Stimulated activated CD8-positive, alpha-beta memory T cell treated with anti-CD3 and anti-CD28 coated beads, Interleukin-7, amount 100 ng/mL, for 4 hours (primary cell): ENCODE measurements around the gene FGD2.

ENCODE experiments used
- DNase-seq, 2 donors: peaks; one replicate each; pipeline ENCODE4 v3.0.0-alpha.2; 2020; ENCODE audit warnings: low read depth in 2 of 2

The FGD2 gene, protein sequence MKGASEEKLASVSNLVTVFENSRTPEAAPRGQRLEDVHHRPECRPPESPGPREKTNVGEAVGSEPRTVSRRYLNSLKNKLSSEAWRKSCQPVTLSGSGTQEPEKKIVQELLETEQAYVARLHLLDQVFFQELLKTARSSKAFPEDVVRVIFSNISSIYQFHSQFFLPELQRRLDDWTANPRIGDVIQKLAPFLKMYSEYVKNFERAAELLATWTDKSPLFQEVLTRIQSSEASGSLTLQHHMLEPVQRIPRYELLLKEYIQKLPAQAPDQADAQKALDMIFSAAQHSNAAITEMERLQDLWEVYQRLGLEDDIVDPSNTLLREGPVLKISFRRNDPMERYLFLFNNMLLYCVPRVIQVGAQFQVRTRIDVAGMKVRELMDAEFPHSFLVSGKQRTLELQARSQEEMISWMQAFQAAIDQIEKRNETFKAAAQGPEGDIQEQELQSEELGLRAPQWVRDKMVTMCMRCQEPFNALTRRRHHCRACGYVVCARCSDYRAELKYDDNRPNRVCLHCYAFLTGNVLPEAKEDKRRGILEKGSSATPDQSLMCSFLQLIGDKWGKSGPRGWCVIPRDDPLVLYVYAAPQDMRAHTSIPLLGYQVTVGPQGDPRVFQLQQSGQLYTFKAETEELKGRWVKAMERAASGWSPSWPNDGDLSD

DNA sequence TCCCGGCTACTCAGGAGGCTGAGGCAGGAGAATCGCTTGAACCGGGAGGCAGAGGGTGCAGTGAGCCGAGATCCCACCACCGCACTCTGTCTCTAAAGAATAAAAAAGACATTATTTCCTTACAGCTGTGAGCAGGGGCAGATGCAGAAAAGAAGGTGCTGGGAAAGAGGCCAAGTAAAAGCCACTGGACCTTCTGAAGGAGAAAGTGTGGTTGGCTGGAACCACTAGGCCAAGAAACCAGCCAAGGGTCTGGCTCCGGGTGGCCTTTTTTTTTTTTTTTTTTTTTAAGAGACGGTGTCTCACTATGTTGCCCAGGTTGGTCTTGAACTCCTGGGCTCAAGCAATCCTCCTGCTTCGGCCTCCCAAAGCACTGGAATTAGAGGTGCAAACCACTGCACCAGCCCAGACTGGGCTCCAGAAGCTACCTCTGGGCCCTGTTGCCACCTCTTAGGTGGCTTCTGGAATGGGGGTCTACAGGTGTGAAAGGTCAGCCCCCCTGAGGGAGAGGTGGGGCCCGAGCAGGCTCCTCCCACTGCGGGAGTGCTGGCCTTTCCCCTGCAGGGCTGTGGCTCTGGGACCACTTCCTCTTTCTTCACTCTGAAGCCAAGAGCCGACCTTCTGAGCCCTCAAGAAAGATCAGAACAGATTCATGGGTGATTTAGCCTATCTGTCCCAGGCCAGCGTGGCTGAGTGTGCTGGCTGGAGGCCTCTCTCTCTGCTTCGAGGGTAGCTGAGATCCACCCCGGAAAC lies at the start of gene FGD2:
TSS of gene FGD2 (plus strand) at position 595 of the 750 bp plus-strand sequence. CDS start 163 bp downstream, outside the sequence.
- no peak for DNase-seq

DNA sequence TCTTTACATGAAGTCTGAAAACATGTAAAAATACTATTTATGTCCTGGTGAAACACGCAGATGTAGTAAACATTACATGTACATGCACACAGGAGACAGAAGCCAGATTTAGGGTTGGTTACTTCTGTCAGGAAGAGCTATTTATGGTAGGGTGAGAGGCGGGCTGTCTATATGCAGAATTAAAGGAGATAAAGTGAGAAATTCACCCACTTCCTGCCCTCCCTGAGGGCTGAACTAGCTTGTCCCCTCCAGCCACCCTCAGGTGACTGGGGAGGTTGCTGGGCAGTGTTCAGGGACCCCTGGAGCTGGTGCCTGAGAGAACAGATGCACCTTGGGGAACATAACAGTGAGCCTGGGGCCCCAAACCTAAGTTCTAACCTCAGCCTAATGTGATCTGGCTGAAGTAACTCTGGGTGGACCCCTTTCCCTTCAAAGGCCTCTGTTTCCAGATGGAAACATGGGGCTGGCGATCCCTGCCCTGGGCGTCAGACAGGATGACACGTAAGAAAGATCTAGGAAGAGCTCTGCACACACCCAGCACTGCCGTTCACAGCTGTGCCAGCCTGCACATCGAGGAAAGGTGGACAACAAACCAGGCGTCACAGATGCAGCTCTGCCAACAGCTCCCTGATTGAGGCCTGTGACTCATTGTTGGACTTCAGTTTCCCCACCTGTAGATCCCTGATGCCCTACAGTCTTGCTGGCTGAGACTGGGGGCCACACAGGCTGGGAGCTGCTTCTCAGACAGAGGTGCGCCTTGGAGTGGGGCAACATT lies 49.6 kb upstream of the FGD2 start:
- no peak for DNase-seq

DNA sequence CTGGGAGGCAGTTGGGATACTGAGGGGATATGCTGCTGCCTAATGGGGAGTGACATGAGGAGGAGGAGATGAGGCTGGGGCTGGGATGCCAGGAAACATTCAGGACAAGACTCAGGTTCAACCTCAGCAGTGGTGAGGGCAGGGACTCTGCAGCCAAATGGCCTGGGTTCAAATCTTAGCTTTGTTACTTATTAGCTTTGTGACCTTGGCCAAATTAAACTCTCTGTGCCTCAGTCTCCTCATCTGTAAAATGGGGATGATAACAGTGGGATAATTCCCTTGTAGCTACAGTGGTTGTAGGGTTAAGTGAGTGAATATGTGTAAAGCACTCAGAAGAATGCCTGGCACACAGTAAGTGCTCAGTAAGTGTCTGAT lies 49.0 kb upstream of the FGD2 start:
- no peak for DNase-seq

DNA sequence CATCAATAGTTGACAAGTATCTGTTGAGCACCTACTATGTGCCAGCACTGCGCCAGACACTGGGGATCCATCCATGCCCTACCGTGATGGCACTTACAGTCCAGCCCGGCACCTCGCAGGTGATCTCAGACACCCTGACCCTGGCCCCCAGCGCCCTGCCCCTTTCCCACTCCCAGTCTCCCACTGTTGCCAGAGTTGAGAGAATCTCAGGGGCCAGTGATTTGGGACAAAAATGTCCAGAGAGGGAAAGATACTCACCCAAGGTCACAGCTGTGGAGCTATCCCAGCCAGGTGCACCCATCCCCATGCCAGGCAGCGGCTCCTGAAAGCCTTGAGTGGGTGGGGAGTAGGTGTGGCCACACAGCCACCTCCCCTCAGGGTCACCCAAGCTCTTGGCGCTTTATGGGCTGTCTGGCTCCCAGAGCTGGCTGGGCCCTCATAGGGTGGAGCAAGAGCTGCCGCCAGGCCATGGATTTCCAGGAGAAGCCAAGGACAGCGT lies 47.6 kb upstream of the FGD2 start:
- DNase-seq, result no peak

DNA sequence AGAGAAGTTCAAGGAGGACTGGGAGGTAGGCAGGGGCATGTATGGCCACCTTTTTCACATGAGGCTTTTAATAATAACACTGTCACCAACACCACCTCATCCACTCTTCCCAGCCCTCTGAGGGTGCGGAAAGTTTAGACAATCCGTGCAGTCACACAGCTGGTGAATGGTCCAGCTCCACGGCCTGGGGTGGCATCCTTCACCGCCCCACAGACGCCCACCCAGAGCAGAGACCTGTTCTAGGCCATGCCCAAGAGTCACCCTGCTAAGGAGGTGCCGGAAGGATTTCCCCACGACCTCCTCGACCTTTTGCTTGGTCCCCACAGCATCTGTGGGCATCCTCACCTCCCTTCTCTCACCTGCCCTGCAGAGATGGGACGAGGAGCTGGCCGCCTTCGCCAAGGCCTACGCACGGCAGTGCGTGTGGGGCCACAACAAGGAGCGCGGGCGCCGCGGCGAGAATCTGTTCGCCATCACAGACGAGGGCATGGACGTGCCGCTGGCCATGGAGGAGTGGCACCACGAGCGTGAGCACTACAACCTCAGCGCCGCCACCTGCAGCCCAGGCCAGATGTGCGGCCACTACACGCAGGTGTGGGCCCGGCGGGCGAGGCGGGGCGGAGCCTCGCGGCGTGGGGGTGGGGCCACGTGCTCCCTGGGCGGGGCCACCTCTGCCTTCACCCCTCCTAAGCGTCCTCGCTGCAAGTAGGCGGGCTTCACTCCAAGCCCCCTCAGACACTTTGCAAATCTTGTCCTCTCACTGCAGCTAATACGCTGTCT lies 46.5 kb upstream of the FGD2 start:
- DNase-seq, result no peak

DNA sequence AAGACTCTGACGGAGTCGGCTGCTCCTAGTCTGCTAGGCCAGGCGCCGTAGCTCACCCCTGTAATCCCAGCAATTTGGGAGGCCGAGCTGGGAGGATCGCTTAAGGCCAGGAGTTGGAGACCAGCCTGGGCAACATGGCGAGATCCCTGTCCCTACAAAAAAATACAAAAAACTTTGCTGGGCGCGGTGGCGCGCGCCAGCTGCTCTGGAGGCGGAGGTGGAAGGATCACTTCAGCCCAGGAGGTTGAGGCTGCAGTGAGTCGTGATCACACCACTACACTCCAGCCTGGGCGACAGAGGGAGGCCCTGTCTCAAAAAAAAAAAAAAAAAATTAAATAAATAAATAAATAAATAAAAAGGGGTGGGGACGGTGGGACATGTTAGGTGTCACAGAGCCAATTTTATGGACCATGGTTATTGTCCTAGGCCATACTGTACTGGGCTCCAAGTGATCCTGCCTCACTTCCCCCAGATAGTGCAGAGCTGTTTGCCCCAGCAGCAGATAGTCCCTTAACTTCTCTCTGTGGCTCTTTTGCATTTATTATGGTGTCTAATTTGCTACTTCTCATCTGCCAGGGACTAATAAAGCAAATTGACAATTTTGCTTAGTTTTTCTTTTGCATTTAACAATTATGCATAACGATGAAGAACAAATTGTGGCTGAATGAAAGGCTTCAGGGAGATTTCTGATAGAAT lies 45.8 kb upstream of the FGD2 start:
- DNase-seq, result no peak

DNA sequence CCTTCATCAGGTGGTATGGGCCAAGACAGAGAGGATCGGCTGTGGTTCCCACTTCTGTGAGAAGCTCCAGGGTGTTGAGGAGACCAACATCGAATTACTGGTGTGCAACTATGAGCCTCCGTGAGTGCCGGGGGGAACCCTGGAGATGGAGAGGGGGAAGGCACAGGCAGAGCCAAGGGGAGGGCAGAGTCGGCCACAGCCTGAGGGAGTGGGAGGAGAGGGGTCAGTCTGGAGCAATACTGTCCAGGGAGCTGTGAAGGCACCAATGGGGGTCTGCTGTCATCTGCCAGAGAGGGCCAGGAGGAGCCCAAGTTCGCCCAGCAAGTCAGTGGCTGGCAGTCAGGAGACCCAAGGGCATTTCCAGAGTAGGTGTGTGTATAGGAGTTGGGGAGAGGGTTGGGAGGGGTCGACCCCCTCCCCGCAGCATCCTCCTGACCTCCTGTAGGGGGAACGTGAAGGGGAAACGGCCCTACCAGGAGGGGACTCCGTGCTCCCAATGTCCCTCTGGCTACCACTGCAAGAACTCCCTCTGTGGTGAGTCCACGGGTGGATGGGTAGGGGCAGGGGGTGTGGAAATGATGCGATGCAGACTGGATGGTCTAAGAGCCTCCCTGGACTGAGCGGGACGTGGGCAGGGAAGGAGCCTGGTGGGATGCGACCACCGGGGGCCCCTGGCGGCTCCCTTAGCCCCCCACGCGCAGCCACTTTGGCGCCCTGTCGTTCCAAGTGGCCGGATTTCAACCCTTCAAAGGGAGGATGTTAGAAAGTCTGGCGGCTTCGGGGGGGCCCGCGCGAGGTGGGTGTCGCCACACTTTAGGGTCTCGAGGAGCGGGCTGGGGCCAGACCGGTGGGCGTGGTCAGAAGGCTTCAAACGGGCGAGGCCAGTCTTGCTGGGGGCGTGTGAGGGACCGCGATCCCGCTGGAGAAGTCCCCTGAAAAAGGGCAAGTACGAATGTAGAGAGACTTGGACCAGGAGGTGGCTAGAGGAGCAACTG lies 43.7 kb upstream of the FGD2 start:
- no peak for DNase-seq

DNA sequence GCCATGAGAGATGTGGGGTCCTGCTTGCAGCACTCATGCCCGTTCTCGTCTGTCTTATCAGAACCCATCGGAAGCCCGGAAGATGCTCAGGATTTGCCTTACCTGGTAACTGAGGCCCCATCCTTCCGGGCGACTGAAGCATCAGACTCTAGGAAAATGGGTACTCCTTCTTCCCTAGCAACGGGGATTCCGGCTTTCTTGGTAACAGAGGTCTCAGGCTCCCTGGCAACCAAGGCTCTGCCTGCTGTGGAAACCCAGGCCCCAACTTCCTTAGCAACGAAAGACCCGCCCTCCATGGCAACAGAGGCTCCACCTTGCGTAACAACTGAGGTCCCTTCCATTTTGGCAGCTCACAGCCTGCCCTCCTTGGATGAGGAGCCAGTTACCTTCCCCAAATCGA lies 42.6 kb upstream of the FGD2 start:
- peak; percentile 45 to 47 for DNase-seq

DNA sequence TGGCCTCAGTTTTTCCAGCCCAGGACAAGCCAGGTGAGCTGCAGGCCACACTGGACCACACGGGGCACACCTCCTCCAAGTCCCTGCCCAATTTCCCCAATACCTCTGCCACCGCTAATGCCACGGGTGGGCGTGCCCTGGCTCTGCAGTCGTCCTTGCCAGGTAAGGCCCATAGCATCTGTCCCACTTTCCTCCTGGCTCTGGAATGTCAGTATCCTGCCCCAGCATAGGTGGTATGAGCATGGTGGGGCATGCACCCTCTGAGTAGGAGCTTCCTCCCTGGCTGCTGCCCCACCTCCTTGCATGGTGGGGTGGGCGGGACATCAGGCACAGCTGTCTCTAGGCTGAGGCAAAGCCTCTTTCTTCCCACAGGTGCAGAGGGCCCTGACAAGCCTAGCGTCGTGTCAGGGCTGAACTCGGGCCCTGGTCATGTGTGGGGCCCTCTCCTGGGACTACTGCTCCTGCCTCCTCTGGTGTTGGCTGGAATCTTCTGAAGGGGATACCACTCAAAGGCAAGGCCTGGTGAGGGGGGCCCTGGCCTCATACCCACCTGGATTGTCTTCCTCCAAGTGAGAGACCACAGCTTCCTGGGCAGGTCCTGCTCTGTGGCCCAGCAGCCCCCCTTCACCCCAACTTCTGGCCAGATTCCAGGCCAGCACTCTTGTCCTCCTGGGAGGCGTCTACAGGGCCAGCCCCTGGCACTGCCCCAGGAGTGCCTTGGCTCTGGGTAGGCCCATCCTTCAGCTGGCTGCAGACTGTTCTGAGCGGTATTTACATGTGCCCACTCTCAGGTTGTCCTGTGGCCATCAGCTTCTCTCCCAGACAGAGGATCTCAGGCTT lies 41.8 kb upstream of the FGD2 start:
- DNase-seq, result no peak

DNA sequence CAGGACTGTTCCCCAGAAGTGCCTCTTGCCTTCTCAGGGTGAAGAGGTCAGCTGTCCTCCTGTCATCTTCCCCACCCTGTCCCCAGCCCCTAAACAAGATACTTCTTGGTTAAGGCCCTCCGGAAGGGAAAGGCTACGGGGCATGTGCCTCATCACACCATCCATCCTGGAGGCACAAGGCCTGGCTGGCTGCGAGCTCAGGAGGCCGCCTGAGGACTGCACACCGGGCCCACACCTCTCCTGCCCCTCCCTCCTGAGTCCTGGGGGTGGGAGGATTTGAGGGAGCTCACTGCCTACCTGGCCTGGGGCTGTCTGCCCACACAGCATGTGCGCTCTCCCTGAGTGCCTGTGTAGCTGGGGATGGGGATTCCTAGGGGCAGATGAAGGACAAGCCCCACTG lies 41.1 kb upstream of the FGD2 start:
- DNase-seq, result no peak

DNA sequence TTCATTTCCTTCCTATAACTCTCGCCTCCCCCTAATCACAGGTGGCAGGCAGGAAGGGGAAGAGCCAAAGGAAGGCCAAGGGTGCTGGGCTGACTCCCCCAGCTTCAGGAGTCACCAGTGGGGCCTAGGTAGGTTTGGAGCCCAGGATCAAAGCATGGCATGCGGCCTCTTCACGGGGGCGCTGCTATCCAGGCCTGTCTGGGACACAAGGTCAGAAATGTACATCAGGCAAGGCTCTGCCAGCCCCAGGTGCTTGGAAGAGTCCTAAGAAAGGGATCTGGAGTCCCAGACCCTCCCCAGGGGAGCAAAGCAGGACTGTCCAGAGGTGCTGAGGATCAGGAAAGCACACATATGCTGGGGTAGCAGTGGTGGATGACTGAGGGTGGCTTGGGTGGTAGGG lies 40.5 kb upstream of the FGD2 start:
- DNase-seq, result no peak

DNA sequence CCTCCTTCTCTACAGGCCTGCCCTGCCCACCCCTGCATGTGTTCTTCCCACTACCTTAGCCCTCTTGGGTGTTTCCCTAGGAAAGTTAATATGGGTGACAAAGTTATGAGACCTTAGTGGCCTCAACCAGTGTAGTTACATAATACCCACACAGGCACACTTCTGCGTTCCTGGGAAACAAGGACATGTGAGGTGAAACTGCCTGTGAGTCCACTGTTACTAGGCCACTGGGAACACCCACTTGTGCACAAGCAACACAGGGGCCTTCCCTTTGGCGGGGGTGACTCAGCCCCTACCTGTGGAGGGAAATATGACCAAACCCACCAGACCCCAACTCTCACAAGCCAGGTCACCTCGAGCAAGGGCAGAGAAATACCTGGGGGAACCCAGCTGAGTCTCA lies 38.2 kb upstream of the FGD2 start:
- DNase-seq, result no peak

DNA sequence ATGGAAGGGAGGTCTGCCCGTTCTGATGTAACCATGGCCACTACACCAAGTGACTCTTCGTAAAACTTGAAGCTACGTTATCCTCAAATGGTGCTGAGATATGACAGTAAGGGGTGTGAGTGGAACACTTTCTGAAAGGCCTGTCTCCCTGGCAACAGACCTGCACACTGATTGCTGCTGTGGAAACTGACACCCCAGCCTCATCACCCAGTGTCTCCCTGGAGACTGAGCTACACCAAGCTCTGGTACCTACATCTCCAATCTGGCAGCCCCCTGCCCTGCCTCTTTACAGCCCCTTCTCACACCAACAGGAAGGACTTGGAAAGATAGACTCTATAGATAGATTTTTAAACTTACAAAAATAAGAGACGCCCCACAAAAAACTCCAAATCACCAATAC lies 37.7 kb upstream of the FGD2 start:
- no peak for DNase-seq

DNA sequence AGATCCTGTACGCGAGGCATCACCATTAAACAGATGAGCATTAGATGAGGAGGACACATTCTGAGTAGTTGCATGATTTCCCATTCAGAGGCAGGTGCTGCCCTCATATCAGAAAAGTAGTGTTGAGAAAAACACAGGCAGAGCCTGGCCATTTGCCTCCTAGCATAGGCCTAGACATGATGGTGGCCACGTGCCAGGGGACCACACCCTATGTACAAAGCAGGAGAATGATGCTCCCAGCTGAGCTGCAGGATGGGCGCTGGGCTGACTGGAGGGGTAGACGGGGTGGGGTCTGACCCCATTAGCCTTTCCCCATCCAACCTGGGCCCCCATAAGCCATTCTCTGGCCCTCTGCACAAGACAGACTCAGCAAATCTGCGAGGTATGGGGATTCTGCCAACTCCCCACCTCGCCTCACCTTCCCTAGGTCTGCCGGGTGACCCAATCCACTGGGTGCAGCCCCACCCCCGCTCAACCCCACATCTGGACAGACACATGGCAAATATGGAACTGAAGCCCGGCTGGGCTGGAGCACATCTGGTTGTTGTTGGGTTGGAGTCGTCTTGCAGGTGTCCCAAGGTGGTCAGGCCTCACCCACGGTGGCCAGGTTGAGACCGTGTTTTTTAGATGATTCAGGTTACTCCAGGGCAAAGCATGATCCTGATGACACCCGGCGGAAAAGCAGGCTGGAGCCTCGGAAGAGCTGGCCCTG lies 37.0 kb upstream of the FGD2 start:
- DNase-seq, result no peak

DNA sequence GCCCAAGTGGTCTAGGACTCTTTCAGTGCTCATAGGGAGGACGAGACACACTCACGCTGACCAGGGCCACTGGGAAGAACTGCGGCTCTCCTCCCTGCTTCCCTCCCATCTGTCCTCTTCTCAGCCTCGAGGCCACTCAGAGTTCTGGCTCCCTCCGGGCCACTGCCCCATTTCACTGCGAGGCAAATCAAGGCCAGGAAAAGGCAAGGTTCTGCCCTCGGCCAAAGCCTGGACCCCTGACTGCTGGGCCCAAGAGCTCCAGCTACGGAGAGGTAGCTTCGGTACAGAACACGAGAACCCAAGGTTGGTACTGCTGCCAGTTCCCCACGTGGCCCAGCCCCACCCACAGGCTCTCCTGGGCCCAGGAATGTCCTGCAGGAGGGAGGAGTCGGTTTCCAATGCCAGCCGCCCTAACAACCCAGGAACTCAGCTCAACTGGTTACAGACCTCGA lies 36.2 kb upstream of the FGD2 start:
- no peak for DNase-seq

DNA sequence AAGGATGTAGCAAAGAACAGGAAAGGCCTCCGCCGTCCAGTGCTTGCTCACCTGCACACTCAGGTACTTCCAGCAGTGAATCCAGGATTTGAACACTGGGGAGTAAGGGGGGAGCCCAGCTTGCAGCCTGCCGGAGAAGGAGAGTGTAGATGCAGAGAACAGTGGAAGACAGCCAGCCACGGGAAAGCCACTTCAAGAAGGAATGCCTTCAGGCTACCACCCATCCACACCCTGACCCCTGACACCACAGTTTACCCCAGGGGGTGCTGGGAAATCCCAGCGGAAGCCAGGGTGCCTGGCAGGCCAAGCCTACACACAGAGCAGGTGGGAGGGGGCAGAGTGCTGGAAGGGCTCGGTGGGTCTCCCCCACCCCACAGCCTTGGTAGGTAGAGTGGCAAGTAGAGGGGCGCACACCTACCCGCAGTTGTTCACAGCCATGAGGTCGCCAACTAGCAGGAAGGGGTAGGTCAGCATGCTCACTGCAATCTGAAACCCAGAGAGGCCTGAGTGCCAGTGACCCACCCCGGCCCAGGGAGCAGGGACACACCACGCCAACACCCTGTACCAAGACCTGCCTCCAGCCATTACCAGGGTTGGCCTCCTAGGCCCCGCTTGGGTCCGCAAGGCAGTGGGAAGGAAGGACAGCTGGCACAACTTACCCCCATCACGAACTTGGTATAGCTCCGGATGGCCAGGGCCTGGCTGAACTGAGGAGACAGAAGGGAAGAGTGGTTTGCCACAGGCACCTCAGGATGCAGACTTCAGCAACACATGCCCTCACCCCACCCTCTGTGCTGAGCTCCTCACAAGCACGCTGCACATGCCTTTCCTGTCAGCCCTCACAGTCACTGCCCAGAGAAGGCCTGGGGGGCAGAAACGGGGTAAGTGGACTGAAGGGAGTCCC lies 35.2 kb upstream of the FGD2 start:
- no peak for DNase-seq
